OCI-LY3 (cell line): ENCODE results near the gene RPRD1A.
A peak's percentile ranks its signal among the peaks of the same experiment; 100 is the strongest.

ENCODE experiments used
- H2AFZ ChIP-seq: fragments of 200-600, 300-600 bp; shearing (Covaris generic); 2 replicates; pipeline ENCODE4 v1.6.0; 2014; ENCODE audit warnings: antibody characterized with exemption, low read depth, low read length
- H3K27ac ChIP-seq: fragments of 200-600, 300-600 bp; sonication (generic); 2 replicates; pipeline ENCODE4 v1.5.1; 2014; ENCODE audit warnings: mild to moderate bottlenecking, low read length, moderate library complexity, mixed read lengths
- H3K27me3 ChIP-seq: fragments of 200-600, 300-600 bp; sonication (generic); 2 replicates; pipeline ENCODE4 v1.6.1; 2014; ENCODE audit warnings: low read depth, low read length, mixed read lengths
- H3K36me3 ChIP-seq: fragments of 200-600, 300-600 bp; sonication (generic); replicated peaks from 2 replicates; pipeline ENCODE3; 2014; ENCODE audit warnings: low read depth, low read length, mixed read lengths
- H3K4me1 ChIP-seq: fragments of 300-600, 200-600 bp; sonication (generic); 2 replicates; pipeline ENCODE4 v1.6.1; 2014; ENCODE audit warnings: low read length, mixed read lengths
- H3K4me2 ChIP-seq: fragments of 200-600, 300-600 bp; sonication (generic); 2 replicates; pipeline ENCODE4 v1.6.1; 2014; ENCODE audit warnings: low read length, mixed read lengths
- H3K4me3 ChIP-seq: fragments of 300-600, 200-600 bp; sonication (generic); 2 replicates; pipeline ENCODE4 v1.5.1; 2014; ENCODE audit warnings: antibody characterized with exemption, mild to moderate bottlenecking, low read length, moderate library complexity
- H3K79me2 ChIP-seq: fragments of 300-600, 200-600 bp; shearing (Covaris generic); 2 replicates; pipeline ENCODE4 v1.6.1; 2014; ENCODE audit warnings: mild to moderate bottlenecking, low read length, mixed read lengths
- H3K9ac ChIP-seq: fragments of 300-600, 200-600 bp; shearing (Covaris generic); 2 replicates; pipeline ENCODE4 v1.6.0; 2014; ENCODE audit warnings: mild to moderate bottlenecking, low read length, moderate library complexity
- H3K9me3 ChIP-seq: fragments of 200-600, 300-600 bp; shearing (Covaris generic); 2 replicates; pipeline ENCODE4 v1.6.1; 2014; ENCODE audit warnings: low read length, mixed read lengths; ENCODE audit not compliant: insufficient read depth
- H4K20me1 ChIP-seq: fragments of 200-600, 300-600 bp; sonication (generic); 2 replicates; pipeline ENCODE4 v1.6.1; 2016; ENCODE audit warnings: low read length, mixed read lengths; ENCODE audit not compliant: insufficient read depth
- EZH2phosphoT487 ChIP-seq: fragments of 200-600 bp; shearing (Covaris generic); IDR thresholded peaks from 2 replicates; pipeline ENCODE4 v1.6.1; 2018; ENCODE audit warnings: antibody characterized with exemption, mixed run types, low read depth
- TF ChIP-seq, protein P1 (sequence below): fragments of 200-600, 300-600 bp; sonication (generic); IDR thresholded peaks from 2 replicates; pipeline ENCODE4 v1.5.1; 2014; ENCODE audit warnings: antibody characterized with exemption, low read length, low read depth

Gene RPRD1A

GRCh38 chr18:35982409-35983114 lies 84.8 kb downstream of the RPRD1A start:
- Histone ChIP-seq H2AFZ (no peak overlapping the region), H3K9me3 (no peaks in the 10 kb centered on the region), H3K79me2 (no peaks in the 10 kb centered on the region), H3K27me3 (no peaks in the 10 kb centered on the region), H3K36me3 (peaks cover 38% of the 10 kb centered on the region), H3K4me2 (no peak overlapping the region), H3K4me3 (no peak overlapping the region), H3K9ac (no peak overlapping the region), H3K4me1 (no peaks in the 10 kb centered on the region), H4K20me1 (no peaks in the 10 kb centered on the region), H3K27ac (no peak overlapping the region)
- TF ChIP-seq, protein P1, sequence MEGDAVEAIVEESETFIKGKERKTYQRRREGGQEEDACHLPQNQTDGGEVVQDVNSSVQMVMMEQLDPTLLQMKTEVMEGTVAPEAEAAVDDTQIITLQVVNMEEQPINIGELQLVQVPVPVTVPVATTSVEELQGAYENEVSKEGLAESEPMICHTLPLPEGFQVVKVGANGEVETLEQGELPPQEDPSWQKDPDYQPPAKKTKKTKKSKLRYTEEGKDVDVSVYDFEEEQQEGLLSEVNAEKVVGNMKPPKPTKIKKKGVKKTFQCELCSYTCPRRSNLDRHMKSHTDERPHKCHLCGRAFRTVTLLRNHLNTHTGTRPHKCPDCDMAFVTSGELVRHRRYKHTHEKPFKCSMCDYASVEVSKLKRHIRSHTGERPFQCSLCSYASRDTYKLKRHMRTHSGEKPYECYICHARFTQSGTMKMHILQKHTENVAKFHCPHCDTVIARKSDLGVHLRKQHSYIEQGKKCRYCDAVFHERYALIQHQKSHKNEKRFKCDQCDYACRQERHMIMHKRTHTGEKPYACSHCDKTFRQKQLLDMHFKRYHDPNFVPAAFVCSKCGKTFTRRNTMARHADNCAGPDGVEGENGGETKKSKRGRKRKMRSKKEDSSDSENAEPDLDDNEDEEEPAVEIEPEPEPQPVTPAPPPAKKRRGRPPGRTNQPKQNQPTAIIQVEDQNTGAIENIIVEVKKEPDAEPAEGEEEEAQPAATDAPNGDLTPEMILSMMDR: no peak
- TF ChIP-seq EZH2phosphoT487: no peak

DNA sequence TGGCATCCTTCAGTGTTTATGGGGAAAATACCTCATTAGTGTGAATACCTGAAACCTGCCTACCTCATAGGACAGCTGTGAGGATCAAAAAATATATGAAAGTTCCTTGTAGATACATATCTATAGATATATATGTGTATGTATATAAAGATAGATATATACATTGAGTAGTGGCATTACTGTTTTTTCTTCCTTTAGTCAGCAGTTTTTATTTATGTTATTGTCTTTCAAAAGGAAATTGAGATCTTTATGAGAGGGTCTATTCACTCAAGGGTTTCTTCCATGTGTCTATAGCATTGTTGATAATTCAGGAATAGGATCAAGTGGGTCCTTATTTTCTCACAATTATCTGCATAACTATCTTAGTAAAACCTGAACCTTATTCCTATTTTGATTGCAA lies 88.2 kb downstream of the RPRD1A start:
- Histone ChIP-seq H3K4me2 (no peak overlapping the region), H2AFZ (no peak overlapping the region), H3K36me3 (peaks cover 64% of the 10 kb centered on the region), H3K4me3 (no peak overlapping the region), H3K4me1 (no peaks in the 10 kb centered on the region), H3K9ac (no peak overlapping the region), H3K9me3 (no peaks in the 10 kb centered on the region), H3K27ac (no peak overlapping the region), H4K20me1 (no peaks in the 10 kb centered on the region), H3K27me3 (no peaks in the 10 kb centered on the region), H3K79me2 (peaks cover 3% of the 10 kb centered on the region)
- TF ChIP-seq, protein P1: no peak
- TF ChIP-seq EZH2phosphoT487: no peak

DNA sequence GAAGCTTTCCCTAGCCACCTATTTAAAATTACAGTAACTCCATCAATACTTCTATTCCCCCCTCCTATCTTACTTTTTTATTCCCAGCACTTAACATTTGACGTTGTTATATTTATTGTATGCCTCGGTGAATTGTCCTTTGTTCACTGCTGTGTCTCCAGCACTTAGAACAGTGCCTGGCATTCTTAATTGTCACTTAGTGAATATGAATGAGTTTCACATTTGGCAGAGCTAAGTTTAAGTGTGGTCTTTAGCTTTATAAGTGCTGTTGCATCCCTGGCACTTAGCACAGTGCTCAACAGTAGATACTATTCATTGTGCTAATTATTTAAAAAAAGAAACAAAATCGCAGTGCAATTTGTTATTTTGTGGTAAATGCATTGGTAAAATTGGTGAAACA lies 93.2 kb downstream of the RPRD1A start:
- Histone ChIP-seq H3K27me3 (no peaks in the 10 kb centered on the region), H3K4me1 (peaks cover 16% of the 10 kb centered on the region), H3K4me3 (no peak overlapping the region), H3K27ac (no peak overlapping the region), H3K9me3 (no peaks in the 10 kb centered on the region), H4K20me1 (no peaks in the 10 kb centered on the region), H3K79me2 (peaks cover 19% of the 10 kb centered on the region), H2AFZ (no peak overlapping the region), H3K9ac (no peak overlapping the region), H3K36me3 (peaks cover 38% of the 10 kb centered on the region), H3K4me2 (no peak overlapping the region)
- TF ChIP-seq, protein P1: no peak
- no peak for TF ChIP-seq EZH2phosphoT487

GRCh38 chr18:35973650-35974049 lies 93.7 kb downstream of the RPRD1A start:
- Histone ChIP-seq H3K9ac (no peak overlapping the region; the same call in 1 of the 2 replicates), H3K9me3 (no peaks in the 10 kb centered on the region), H3K4me3 (peak overlapping the region; percentile 92), H3K27ac (no peak overlapping the region), H3K27me3 (no peaks in the 10 kb centered on the region), H3K4me1 (peaks cover 16% of the 10 kb centered on the region), H3K79me2 (peaks cover 19% of the 10 kb centered on the region), H3K36me3 (peaks cover 35% of the 10 kb centered on the region), H3K4me2 (peak overlapping the region; percentile 95), H4K20me1 (no peaks in the 10 kb centered on the region), H2AFZ (no peak overlapping the region)
- TF ChIP-seq, protein P1: no peak
- no peak for TF ChIP-seq EZH2phosphoT487
